ENCODE data around the gene SEZ6L2.
"Not testable (repeated sequence)": the region's sequence is repeated elsewhere in the genome, so short reads cannot be mapped to it uniquely, and the experiment has no call there.

The SEZ6L2 gene

DNA sequence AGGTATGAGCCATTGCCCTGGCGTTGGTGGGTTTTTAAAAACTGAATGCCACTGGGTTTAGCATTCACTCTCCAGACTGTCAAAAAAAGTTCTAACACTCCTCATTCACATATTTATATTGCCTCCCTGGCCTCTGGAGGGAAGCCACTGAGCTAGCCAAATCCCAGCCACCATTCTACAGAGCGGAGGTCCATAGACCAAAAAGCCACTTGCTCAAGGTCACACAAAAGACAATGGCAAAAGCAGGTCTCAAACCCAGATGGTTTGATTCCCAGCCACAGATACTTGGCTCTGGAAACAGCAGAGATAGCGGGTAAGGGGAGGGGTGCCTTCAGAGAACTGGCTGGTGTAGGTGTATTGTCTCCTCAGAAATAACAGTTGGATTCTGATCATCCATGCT, 18.3 kb downstream of the SEZ6L2 start:
- DNase-seq: no peak

DNA sequence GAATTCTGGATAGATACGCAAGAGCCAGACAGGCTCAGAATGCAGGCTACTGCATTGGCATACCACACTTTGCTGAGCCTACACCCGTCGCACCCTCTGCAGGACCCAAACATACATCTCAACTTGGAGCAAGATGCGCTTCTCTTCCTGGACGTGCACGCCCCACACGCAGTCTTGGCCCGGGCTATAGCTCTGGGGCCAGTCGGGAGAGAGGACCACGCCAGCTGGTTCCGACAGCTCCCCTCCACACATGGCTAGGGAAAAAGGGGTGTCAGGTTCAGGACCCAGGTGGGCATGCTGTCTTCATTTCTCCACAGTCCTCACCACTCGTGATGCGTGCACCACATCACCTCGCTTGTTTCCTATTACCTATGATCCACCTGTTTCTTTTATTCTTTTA, 21.2 kb downstream of the SEZ6L2 start:
- no peak for DNase-seq

DNA sequence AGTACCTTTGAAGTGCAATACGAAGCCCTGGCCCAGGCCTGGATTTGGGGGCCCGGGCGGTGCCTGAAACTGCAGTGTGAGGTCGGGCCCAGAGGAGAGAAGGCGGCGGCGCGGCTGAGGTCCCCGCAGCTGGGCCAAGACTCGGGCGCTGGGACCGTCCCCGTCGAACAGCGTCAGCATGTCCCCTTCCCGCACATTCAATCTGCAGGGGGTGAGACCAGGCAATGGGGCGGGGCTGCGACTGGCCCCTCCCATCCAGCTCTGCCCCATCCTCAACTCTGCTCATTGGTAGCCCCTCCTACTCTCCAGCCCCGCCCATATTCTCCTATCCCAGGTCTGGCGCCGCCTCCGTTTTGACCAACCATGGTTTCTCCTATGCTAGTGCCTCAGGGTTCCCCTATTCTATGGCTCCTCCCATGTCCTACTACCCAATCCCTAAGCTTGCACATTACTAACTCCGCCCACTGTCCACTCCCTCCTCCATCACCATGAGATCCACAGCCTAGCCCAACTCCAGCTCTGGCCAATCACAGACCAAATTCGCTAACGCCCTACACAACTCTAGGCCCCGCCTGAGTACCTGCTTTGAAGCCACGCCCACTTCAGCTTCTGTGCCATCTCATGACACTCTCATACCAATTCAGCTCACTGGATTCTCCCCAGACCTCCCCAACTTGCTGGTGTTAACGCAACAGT, 21.9 kb downstream of the SEZ6L2 start:
- no peak for DNase-seq

DNA sequence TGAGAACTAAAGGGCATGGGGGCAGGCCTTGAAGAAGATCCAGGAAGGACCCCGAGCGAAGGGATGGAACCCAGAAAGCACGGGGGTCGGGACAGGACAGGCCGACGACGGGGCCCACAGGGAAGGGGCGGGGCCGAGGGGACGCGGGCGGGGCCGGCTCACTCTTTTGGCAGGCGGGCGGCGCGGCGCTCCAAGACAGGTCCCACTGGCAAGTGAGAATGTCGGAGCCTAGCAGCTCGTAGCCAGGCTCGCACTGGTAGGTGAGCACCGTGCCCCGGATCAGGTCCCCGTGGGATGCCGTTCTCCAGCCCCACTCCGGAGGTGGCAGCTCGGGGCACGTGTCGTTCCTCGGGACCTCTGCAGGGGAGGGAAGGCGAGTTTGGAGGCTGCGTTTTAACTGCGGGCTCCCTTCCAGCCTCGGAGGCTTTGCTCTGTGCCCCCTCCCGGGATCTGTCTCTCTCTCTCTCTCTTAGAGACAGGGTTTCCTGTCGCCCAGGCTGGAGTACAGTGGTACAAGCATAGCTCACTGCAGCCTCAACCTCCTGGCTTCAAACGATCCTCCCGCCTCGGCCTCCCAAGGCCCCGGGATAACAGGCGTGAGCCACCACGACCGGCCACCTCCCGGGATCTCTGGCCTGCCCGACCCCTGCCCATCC, 22.6 kb downstream of the SEZ6L2 start:
- DNase-seq: no peak

DNA sequence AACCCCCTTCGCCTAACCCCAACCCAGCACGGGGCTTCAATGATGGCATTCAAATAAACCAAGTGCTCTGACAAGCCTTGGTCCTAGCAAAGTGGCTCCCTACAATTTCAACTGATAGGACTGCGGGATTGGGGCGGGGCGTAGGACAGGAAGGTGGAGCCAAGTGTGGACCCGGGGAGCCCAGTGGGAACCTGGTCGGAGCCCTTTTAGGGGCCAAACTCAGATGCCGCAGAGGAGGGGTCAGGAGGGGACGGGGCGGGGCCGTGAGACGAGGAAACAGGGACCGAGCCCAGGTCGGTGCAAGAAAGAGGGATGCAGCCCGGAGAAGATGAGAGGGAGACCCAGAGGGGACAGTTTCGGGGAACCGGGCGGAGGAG, 23.1 kb downstream of the SEZ6L2 start:
- no peak for DNase-seq

DNA sequence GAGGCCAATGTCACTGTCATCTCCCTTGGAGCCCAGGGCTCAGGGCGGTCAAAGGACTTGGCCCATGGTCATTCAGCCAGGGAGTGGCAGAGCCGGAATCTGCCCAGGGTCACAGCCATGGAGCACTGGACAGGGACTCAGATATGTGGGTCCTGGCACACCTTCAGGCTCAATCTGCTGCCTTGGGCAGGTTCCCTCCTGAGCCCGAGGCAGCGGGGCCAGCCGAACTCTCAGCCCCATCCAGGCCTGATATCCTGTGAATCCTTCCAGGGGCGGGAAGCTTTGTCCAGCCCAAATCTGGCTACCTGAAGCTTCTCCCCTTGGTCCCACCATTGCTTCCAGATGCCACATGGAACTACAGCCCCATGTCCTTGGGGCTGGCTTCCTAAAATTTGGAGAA, 24.1 kb downstream of the SEZ6L2 start:
- DNase-seq: no peak

DNA sequence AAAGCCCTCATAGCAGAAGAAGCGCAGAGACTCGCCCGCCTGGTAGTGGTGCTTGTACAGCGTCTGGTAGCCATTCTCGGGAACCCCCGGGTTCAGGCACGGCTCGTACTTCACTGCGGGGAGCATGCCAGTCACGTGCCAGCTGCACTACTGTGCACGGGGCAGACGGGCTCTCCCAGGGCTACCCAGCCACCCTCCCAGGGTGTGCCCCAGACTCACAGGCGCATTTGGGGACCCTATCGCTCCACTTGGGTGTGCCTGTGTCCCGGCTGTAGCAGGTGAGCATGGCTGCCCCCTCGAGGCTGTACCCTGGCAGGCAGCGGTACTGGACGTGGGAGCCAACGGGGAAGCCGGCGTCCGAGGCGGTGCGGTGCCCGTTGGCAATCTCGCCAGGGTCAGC, 26.0 kb downstream of the SEZ6L2 start:
- no peak for DNase-seq

DNA sequence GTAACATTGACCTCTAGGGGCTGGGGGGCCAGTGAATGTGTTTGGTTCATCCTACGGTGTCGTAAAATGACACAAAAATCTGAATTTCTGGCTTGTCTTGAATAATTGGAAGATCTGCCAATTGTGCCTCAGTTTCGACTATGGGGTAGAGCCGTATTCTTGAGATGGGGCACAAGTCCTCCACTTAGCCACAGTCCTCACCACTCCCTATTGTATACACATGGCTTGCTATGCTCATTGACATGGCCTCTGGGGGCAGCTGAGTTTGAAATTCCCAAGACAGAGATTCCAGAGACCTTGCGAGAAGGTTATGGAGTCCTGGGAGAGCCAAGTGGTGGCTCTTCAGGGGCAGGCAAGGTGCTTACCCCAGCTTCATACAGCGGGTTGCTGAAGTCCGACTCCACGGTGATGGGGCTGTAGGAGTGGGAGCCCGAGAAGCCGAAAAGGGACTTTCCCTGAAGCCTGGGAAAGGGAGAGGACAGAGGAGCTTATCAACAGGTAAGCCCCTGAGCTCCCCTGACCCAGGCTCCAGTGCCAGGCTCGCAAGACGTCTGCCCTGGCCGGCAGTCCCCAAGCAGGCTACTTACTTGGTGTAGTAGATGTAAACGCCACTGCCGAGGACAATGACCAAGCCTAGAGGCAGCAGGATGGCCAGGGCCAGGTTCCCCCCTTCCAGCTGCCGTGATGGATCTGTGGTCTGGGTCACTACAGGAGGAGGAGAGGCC, 27.4 kb downstream of the SEZ6L2 start:
- no peak for DNase-seq

DNA sequence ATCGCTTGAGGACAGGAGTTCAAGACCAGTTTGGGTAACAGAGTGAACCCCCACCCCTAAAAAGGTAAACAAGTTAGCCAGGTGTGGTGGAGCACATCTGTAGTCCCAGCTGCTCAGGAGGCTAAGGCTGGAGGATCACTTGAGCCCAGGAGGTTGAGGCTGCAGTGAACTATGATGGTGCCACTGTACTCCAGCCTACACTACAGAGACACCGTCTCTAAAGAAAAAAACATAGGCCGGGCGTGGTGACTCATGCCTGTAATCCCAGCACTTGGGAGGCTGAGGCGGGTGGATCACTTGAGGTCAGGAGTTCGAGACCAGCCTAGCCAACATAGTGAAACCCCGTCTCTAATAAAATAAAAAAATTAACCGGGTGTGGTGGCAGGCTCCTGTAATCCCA, 30.3 kb downstream of the SEZ6L2 start:
- not testable (repeated sequence) for DNase-seq

DNA sequence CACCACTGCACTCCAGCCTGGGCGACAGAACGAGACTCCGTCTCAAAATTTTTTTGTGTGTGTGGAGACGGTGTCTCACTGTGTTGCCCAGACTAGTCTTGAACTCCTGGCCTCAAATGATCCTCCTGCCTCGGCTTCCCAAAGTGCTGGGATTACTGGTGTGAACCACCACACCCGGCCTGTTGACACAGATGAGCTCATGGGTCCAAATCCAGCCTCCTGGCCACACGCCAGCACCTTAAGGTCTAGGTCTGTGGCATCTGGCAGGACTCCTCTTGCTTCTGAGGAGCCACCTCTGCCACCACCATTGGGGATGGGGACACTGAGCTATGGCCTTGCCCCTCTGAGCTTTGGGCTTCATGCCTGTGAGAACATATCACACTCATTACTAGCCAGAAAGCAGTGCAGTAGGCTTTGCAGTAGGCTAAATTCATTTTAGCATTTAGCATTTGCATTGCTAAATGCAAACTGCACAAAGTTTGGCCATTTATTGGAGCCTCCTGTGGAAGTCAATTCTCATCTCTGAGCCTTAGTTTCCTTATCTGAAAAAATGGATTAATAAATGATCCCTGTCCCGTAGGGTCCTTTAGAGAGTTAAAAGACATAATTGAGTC, 30.8 kb downstream of the SEZ6L2 start:
- no peak for DNase-seq

DNA sequence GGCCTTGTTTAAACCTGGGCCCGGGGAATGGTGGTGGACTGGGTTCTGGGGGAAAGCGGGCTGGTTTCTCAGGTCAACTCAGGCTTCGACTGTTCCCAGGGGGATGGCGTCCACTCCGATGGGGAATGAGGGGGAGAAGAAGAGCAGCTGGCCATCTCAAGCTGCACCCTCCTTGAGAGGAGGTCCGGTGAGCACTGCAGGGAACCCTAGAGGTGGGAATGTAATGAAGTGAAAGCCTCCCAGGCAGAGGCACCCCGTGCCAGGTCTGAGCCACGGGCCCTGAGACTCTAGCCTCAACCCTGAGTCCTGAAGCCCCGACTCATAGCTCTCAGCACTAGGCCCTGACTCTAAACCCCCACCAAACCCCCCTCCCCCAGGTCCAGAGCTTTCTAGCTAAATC, 35.1 kb downstream of the SEZ6L2 start:
- no peak for DNase-seq

DNA sequence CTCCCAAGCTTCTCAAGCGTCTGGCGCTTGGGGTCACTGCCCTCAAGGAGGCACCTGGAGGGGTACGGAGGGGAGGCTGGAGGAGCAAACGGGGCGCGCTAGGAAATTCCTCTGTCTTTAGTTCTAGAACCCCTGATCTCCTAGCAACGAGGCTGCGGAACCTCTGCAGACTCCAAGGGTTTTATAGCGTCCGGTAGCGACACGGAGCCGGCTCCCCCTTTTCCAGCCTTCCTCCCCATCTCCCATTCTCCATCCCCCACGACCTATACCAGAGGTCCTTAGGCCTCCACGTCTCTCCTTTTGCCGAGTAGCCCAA, 35.7 kb downstream of the SEZ6L2 start:
- DNase-seq: no peak

DNA sequence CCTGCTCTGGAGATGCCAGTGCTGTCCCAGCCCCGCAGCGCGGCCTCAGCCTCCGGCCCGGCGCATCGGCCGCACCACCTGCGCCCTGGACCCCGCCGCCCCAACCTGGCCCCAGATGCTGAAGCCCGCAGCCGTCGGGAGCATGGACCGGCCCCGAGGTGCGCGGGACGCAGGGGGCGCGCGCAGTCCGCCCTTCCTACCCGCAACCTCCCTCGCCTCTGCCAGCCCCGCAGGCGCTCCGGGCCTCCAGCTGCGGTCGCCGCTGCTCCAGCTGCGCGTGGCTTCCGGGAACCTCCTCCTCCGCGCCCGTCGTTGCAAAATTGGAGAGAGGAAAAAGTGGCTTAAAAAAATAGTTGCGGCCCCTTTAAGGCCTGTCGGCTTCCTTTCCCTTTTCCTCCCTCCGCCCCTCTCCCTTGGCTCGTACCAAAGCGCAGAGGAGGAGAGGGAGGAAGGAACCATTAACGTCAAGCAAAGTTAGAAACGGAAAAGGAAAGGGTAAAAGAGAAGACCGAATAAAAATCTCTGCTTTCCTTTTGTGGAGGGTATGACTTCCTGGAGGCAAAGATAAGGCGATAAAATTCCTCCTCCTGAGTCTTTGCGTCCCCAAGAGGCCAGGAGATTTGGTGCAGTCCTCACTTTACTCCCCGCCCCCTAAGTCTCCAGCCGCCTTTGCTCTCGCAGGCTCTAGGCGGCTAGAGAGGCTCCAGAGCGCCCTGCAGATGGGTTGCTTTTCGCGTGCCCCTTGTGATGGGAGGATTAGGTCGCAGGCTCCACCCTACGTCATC, 36.3 kb downstream of the SEZ6L2 start, which contains the start of gene CDIPT:
CDIPT (minus strand) TSS at position 343 of the 785 bp plus-strand sequence. CDS start 369 bp downstream, outside the sequence.
- peak; percentile 90 for DNase-seq

DNA sequence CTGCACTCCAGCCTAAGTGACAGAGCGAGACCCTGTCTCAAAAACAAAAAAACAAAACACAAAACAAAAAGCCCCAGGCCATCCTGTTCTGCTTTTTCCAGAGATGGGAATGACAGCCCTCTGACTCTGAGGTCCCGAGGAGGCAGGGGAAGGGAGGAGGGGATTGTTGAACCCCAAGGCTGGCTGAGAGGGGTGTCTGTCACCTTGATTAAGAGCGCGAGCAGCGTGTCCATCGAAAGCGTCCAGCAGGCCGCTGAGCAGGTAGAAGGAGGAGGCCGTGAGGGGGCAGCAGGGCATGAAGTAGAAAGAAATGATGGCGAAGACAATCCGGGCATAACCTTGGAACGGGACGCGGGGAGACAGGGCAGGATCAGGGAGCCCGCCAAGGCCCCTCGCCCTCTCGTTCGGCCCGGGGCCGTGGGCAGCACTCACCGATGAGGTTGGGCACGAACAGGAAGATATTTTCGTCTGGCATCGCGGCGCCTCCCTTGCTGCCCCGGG, 36.9 kb downstream of the SEZ6L2 start:
- DNase-seq: no peak

DNA sequence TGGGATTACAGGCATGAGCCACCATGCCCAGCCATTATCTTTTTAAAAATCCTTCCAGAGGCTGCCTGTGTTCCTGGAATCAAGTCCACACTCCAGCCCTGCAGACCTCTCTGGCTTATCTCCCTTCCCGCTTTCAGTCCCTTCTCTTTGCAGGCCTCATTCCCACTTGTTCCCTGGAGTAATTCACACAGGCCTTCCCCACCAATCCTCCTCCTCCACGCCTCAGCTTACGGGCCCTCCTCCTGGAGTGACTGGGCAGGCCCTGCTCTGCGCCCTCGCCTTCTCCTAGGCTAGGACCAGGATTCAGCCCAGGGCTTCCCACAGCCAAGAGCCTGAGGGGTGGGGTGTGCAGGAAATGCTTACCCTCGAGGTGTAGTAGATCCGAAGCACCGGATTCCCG, 39.1 kb downstream of the SEZ6L2 start:
- DNase-seq: no peak

DNA sequence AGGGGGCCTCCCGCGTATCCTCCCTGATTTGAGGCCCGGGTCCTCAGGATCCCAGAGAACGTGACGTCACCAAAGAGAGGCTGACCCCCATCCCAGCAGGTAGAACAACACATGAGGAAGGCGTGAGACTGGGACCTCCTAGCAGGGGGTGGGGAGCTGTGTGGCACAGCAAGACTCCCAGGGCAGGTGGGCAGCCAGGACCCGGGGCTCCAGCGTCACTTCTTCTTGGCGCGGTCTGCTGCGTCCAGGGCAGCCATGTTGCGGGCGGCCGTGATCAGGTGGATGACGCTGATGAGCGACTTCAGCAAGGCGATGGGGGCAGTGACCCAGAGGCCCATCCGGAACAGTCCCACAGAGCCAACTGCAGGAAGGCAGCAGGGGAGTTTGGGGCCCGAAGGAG, 40.4 kb downstream of the SEZ6L2 start:
- no peak for DNase-seq

DNA sequence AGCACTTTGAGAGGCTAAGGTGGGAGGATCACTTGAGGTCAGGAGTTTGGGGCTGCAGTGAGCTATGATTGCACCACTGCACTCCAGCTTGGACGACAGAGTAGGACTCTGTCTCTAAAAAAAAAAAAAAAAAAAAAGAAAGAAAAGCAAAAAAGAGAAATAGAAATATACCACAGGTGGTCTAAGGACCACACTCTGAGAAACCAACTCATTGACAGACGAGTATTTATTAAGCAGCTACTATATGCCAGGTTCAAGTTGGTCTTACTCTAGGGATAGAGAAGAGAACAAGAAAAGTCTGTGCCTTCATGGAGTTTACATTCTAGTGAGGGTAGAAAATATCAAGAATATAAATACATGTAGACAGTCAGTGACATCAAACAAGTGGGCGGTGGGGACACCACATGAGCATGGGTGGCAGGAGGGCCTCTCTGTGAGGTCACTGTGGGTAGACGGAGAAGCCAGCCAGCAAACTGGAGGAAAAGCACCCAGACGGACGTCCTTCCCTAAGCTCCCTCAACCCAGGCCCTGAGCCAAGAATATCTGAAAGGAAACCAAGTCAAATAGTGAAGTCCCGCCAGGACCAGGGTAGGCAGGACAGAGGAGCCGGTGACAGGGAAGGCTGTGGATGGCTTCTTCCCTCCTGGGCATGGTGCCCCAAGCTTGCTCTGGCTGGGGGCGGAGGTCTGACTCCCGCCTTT, 41.1 kb downstream of the SEZ6L2 start:
- no peak for DNase-seq

DNA sequence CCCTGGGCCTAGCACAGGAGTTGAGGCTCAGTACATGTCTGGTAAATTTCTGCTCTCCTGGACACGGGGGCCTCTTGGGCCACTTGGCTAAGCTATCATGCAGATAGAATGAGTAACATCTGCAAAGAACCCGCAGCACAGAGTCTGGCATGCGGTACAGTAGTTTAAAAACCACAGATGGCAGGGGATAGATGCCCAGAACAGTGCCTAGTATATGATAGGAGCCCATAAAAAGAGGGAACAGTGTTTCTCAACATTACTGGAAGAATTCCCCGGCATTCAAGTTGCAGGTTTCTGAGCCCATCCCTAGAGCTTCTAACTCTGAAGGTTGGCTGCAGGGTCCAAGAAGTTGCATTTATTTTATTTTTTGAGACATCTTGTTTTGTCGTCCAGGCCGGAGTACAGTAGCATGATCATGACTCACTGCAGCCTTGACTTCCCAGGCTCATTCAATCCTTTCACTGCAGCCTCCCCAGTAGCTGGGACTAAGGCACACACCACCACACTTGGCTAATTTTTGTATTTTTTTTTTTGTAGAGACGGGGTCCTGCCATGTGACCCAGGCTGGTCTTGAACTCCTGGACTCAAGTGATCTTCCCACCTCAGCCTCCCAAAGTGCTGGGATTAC, 42.1 kb downstream of the SEZ6L2 start:
- no peak for DNase-seq

DNA sequence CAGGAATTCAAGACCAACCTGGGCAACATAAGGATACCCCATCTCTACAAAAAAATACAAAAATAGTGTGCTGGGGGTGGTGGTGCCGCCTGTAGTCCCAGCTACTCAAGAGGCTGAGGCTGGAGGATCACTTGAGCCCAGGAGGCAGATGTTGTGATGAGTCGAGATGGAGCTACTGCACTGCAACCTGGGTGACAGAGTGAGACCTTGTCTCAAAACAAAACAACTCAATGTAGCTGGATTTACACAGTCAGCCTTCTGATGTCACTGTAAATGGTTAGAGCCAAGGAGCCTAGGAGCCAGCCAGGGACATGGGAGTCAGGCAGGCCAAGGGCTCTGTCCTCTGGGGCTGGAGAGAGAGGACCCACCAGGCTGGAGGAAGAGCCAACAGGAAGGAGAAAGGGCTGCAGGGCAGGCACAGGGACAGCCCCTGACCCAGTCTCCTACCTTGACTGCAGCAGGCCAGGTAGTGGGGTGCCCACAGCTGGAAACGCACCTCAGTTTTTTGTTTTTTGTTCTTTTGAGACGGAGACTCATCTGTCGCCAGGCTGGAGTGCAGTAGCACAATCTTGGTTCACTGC, 44.7 kb downstream of the SEZ6L2 start:
- DNase-seq: no peak

DNA sequence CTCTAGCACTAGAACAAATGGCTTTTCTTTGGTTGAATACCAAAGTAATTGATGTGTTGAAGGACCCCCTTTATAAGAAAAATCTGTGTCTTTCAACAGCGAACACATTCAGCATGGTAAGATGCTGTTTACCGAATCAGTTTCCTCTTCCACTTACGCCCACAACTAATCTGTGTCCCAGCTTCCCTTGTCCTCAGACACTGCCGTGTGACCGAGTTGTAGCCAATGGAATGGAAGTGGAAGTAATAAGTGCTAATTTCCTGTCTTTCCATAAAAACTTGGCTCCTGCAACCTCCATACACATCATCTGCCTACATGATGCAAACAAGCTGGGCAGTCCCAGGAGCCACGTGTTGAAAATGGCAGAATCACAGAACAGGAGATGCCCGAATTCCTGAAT, 46.7 kb downstream of the SEZ6L2 start:
- DNase-seq: no peak

DNA sequence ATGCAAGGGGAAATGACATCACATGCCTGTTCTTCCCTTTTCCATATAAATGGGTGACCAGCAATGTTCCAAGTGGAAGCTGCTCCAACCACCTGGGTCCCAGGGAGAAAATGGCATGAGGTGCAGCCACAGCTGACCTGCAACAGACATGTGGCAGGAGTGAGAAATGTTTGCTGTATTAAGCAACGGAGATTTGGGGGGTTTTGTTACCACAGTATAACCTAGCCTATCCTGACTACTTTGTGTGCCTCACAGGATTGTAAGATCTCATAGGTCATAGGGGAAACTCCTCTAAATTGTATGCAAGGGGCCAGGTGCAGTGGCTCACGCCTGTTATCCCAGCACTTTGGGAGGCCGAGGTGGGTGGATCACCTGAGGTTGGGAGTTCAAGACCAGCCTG, 48.4 kb downstream of the SEZ6L2 start:
- no peak for DNase-seq
